HG02973 (cell line): Measurements from ENCODE around the gene MACROD2.

ENCODE experiments used
- ATAC-seq: cut with Tn5 transposase; IDR thresholded peaks from one replicate; pipeline ENCODE4 v1.9.1; 2021; ENCODE audit warnings: moderate library complexity; ENCODE audit not compliant: unreplicated experiment

Gene MACROD2

DNA sequence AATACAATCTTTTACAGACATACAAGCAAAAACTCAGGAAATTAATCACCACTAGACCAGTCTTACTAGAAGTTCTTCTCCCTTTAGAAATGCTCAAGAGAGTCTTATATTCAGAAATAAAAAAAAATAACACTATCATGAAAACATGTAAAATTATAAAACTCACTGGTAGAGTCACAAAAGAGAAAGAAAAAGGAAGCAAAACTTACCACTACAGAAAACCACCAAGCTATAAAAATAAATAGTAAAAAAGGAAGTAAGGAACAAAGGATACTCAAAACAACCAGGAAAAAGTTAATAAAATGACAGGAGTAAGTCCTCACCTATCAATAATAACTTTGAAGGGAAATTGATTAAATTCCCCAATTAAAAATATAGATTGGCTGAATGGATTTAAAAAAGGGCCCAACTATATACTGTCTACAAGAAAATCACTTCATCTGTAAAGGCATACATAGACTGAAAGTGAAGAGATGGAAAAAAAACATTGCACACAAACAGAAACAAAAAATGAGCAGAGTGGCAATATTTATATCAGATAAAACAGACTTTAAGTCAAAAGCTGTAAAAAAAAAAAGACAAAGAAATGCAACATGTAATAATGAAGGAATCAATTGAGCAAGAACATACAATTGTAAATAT, 2088.4 kb downstream of the MACROD2 start:
- no peak for ATAC-seq

- no peak for ATAC-seq
Measured at GRCh38 chr20:16095226-16095625, 2099.9 kb downstream of the MACROD2 start.

DNA sequence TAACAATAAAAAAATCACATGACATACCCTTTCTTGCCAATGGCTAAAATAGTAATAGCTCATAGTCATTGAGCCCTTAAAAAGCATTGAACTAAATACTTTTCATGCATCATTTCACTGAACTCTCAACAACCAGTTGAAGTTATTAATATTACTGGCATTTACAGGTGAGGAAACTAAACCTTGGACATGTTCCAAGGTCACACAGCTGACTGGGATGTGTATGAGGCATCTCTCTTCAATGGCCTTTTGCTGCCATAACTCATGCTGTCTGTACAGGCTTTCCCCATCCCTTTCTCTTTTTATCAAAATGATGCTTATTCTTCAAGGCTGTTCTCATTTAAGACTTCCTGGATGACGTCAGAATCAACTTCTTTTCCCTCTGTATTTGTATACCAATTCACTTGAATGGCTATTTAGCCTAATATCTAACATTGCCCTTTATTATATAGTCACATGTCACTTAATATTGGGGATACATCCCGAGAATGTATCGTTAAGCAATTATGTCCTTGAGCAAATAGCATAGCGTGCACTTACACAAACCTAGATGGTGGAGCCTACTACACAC, 2101.5 kb downstream of the MACROD2 start:
- no peak for ATAC-seq

- ATAC-seq = no peak
Measured at GRCh38 chr20:16097788-16098187, 2102.5 kb downstream of the MACROD2 start.

GRCh38 chr20:16098890-16099639, 2103.7 kb downstream of the MACROD2 start:
- no peak for ATAC-seq

GRCh38 chr20:16100111-16100510, 2104.8 kb downstream of the MACROD2 start:
- ATAC-seq = no peak

- ATAC-seq = no peak
Measured at GRCh38 chr20:16100767-16101166, 2105.5 kb downstream of the MACROD2 start.
